ENCODE results near the gene CNN2. TPM values are rescaled to one million over a fixed set of nuclear protein-coding genes. Genes with fewer than 3 reads are reported as not detected.

CNN2 gene
- total RNA-seq, 2 experiments from 2014 or later, result 76.0 to 80.5 TPM

- Mint-ChIP-seq H3K4me1 (peaks cover 22% of the 10 kb centered on the region), H3K36me3 (peaks cover 11% of the 10 kb centered on the region), H3K27ac (peak overlapping the region; percentile 85), H3K9me3 (no peaks in the 10 kb centered on the region), H3K27me3 (no peaks in the 10 kb centered on the region), H3K4me3 (peak overlapping the region; percentile 89)
- peak; percentile 51 for DNase-seq
These were observed 608 bp downstream of the CNN2 start for GRCh38 chr19:1026783-1027649.

- H3K9me3 Mint-ChIP-seq, result no peaks in the 10 kb centered on the region
- peak overlapping the region; percentile 63 for H3K27ac Mint-ChIP-seq
- no peak for DNase-seq
- peaks cover 17% of the 10 kb centered on the region for H3K36me3 Mint-ChIP-seq
- no peaks in the 10 kb centered on the region for H3K27me3 Mint-ChIP-seq
- H3K4me1 Mint-ChIP-seq, result peaks cover 22% of the 10 kb centered on the region
- H3K4me3 Mint-ChIP-seq, result peak overlapping the region; percentile 89
These were observed 1.2 kb downstream of the CNN2 start for GRCh38 chr19:1027650-1028061.

GRCh38 chr19:1028062-1028926 is 1.9 kb downstream of the CNN2 start:
- peaks cover 23% of the 10 kb centered on the region for H3K36me3 Mint-ChIP-seq
- H3K27me3 Mint-ChIP-seq, result no peaks in the 10 kb centered on the region
- H3K9me3 Mint-ChIP-seq, result peaks cover under 1% of the 10 kb centered on the region
- H3K27ac Mint-ChIP-seq, result peak overlapping the region; percentile 63
- peak; percentile 56 for DNase-seq
- peak overlapping the region; percentile 80 for H3K4me3 Mint-ChIP-seq
- peaks cover 23% of the 10 kb centered on the region for H3K4me1 Mint-ChIP-seq

- Mint-ChIP-seq H3K27me3 (no peaks in the 10 kb centered on the region), H3K27ac (no peak overlapping the region), H3K36me3 (peaks cover 41% of the 10 kb centered on the region), H3K4me1 (peaks cover 22% of the 10 kb centered on the region), H3K4me3 (no peak overlapping the region), H3K9me3 (peaks cover 2% of the 10 kb centered on the region)
- DNase-seq, result no peak
These were observed 6.0 kb downstream of the CNN2 start for GRCh38 chr19:1032264-1032867.

- Mint-ChIP-seq H3K4me1 (peaks cover 45% of the 10 kb centered on the region), H3K27me3 (no peaks in the 10 kb centered on the region), H3K27ac (no peak overlapping the region), H3K4me3 (no peak overlapping the region), H3K36me3 (peaks cover 38% of the 10 kb centered on the region), H3K9me3 (peaks cover 2% of the 10 kb centered on the region)
- peak; percentile 26 for DNase-seq
These were observed 9.7 kb downstream of the CNN2 start for GRCh38 chr19:1035998-1036621.

GRCh38 chr19:1037621-1038064 is 11.2 kb downstream of the CNN2 start:
- Mint-ChIP-seq H3K27me3 (no peaks in the 10 kb centered on the region), H3K36me3 (peaks cover 32% of the 10 kb centered on the region), H3K27ac (peak overlapping the region; percentile 75), H3K4me3 (peak overlapping the region; percentile 3), H3K9me3 (peaks cover 2% of the 10 kb centered on the region), H3K4me1 (peaks cover 51% of the 10 kb centered on the region)
- no peak for DNase-seq

- Mint-ChIP-seq H3K36me3 (peaks cover 24% of the 10 kb centered on the region), H3K27me3 (no peaks in the 10 kb centered on the region), H3K4me1 (peaks cover 49% of the 10 kb centered on the region), H3K9me3 (no peaks in the 10 kb centered on the region), H3K27ac (peak overlapping the region; percentile 75), H3K4me3 (peak overlapping the region; percentile 10)
- no peak for DNase-seq
These were observed 12.7 kb downstream of the CNN2 start for GRCh38 chr19:1038978-1039645.

GRCh38 chr19:1039646-1040475 is 13.5 kb downstream of the CNN2 start, which contains the start of gene ABCA7:
Gene ABCA7, plus strand, starts transcription at chr19:1040107. Its CDS starts 1,255 bp downstream, at chr19:1041362.
- DNase-seq, result peak; percentile 100
- H3K4me1 Mint-ChIP-seq, result peaks cover 49% of the 10 kb centered on the region
- peak within 1 kb of the TSS; percentile 77 for H3K27ac Mint-ChIP-seq
- peak within 1 kb of the TSS; percentile 88 for H3K4me3 Mint-ChIP-seq
- H3K27me3 Mint-ChIP-seq, result no peaks in the 10 kb centered on the region
- peaks cover 24% of the 10 kb centered on the region for H3K36me3 Mint-ChIP-seq
- H3K9me3 Mint-ChIP-seq, result no peaks in the 10 kb centered on the region

- H3K36me3 Mint-ChIP-seq, result peaks cover 22% of the 10 kb centered on the region
- peak overlapping the region; percentile 88 for H3K4me3 Mint-ChIP-seq
- peaks cover 1% of the 10 kb centered on the region for H3K9me3 Mint-ChIP-seq
- H3K27me3 Mint-ChIP-seq, result no peaks in the 10 kb centered on the region
- peak overlapping the region; percentile 77 for H3K27ac Mint-ChIP-seq
- peak; percentile 89 for DNase-seq
- peaks cover 45% of the 10 kb centered on the region for H3K4me1 Mint-ChIP-seq
These were observed 14.3 kb downstream of the CNN2 start for GRCh38 chr19:1040476-1041271.

GRCh38 chr19:1041272-1041834 is 14.9 kb downstream of the CNN2 start:
- peak overlapping the region; percentile 88 for H3K4me3 Mint-ChIP-seq
- peaks cover 1% of the 10 kb centered on the region for H3K9me3 Mint-ChIP-seq
- no peak for DNase-seq
- H3K27me3 Mint-ChIP-seq, result no peaks in the 10 kb centered on the region
- H3K36me3 Mint-ChIP-seq, result peaks cover 16% of the 10 kb centered on the region
- H3K4me1 Mint-ChIP-seq, result peaks cover 44% of the 10 kb centered on the region
- H3K27ac Mint-ChIP-seq, result no peak overlapping the region

GRCh38 chr19:1041835-1042685 is 15.7 kb downstream of the CNN2 start:
- H3K9me3 Mint-ChIP-seq, result peaks cover 1% of the 10 kb centered on the region
- peaks cover 42% of the 10 kb centered on the region for H3K4me1 Mint-ChIP-seq
- H3K27me3 Mint-ChIP-seq, result no peaks in the 10 kb centered on the region
- H3K27ac Mint-ChIP-seq, result no peak overlapping the region
- no peak overlapping the region for H3K4me3 Mint-ChIP-seq
- peaks cover 10% of the 10 kb centered on the region for H3K36me3 Mint-ChIP-seq
- DNase-seq, result no peak

Data from activated naive CD8-positive, alpha-beta T cell treated with anti-CD3 and anti-CD28 coated beads for 36 hours (primary cell).